ENCODE results near the gene WWP2.
"Not testable (repeated sequence)": the region's sequence is repeated elsewhere in the genome, so short reads cannot be mapped to it uniquely, and the experiment has no call there.

Gene WWP2

GRCh38 chr16:69941251-69942098 lies 179.3 kb downstream of the WWP2 start:
- in situ Hi-C loops (cut with MboI; ENCODE audit: low sequenced_read_pairs) = no loop called here

GRCh38 chr16:69942099-69942491 lies 180.0 kb downstream of the WWP2 start:
- in situ Hi-C loops (cut with MboI; ENCODE audit: low sequenced_read_pairs) = no loop called here

- in situ Hi-C loops (cut with MboI; ENCODE audit: low sequenced_read_pairs) = no loop called here
Observed at GRCh38 chr16:69942627-69943170, 180.6 kb downstream of the WWP2 start.

- in situ Hi-C loops (cut with MboI; ENCODE audit: low sequenced_read_pairs) = not testable (repeated sequence)
Observed at GRCh38 chr16:69943241-69944036, 181.3 kb downstream of the WWP2 start.

GRCh38 chr16:69950411-69950810 lies 188.3 kb downstream of the WWP2 start:
- in situ Hi-C loops (cut with MboI; ENCODE audit: low sequenced_read_pairs) = not testable (repeated sequence)

- in situ Hi-C loops (cut with MboI; ENCODE audit: low sequenced_read_pairs) = not testable (repeated sequence)
Observed at GRCh38 chr16:69951017-69951671, 189.0 kb downstream of the WWP2 start, which contains the start of gene CLEC18A. Gene CLEC18A (plus strand): TSS chr16:69951334. CDS start chr16:69951367, 33 bp downstream.

- in situ Hi-C loops (cut with MboI; ENCODE audit: low sequenced_read_pairs) = not testable (repeated sequence)
Observed at GRCh38 chr16:69951672-69952031, 189.5 kb downstream of the WWP2 start.

GRCh38 chr16:69952116-69952515 lies 190.0 kb downstream of the WWP2 start:
- in situ Hi-C loops (cut with MboI; ENCODE audit: low sequenced_read_pairs) = not testable (repeated sequence)

GRCh38 chr16:69952572-69953355 lies 190.6 kb downstream of the WWP2 start:
- in situ Hi-C loops (cut with MboI; ENCODE audit: low sequenced_read_pairs) = not testable (repeated sequence)

- in situ Hi-C loops (cut with MboI; ENCODE audit: low sequenced_read_pairs) = not testable (repeated sequence)
Observed at GRCh38 chr16:69954241-69954640, 192.1 kb downstream of the WWP2 start.

- in situ Hi-C loops (cut with MboI; ENCODE audit: low sequenced_read_pairs) = not testable (repeated sequence)
Observed at GRCh38 chr16:69963312-69963711, 201.2 kb downstream of the WWP2 start.

- in situ Hi-C loops (cut with MboI; ENCODE audit: low sequenced_read_pairs) = not testable (repeated sequence)
Observed at GRCh38 chr16:69964960-69965660, 203.0 kb downstream of the WWP2 start.

- in situ Hi-C loops (cut with MboI; ENCODE audit: low sequenced_read_pairs) = not testable (repeated sequence)
Observed at GRCh38 chr16:69965661-69966054, 203.5 kb downstream of the WWP2 start.

- in situ Hi-C loops (cut with MboI; ENCODE audit: low sequenced_read_pairs) = not testable (repeated sequence)
Observed at GRCh38 chr16:69967688-69968087, 205.6 kb downstream of the WWP2 start.

- in situ Hi-C loops (cut with MboI; ENCODE audit: low sequenced_read_pairs) = not testable (repeated sequence)
Observed at GRCh38 chr16:69968125-69968524, 206.0 kb downstream of the WWP2 start.

GRCh38 chr16:69969657-69970056 lies 207.5 kb downstream of the WWP2 start:
- in situ Hi-C loops (cut with MboI; ENCODE audit: low sequenced_read_pairs) = not testable (repeated sequence)

GRCh38 chr16:69972120-69972519 lies 210.0 kb downstream of the WWP2 start:
- in situ Hi-C loops (cut with MboI; ENCODE audit: low sequenced_read_pairs) = not testable (repeated sequence)

- in situ Hi-C loops (cut with MboI; ENCODE audit: low sequenced_read_pairs) = not testable (repeated sequence)
Observed at GRCh38 chr16:69972935-69973334, 210.8 kb downstream of the WWP2 start.

GRCh38 chr16:69985196-69985595 lies 223.1 kb downstream of the WWP2 start:
- in situ Hi-C loops (cut with MboI; ENCODE audit: low sequenced_read_pairs) = not testable (repeated sequence)

Data from HL-60/S4 treated with retinoic acid at 250 ng/mL for 4 days and 3 days (cell line).